HG02763 (cell line): ENCODE measurements around the gene SLC46A1.
"Not testable (repeated sequence)": the region's sequence is repeated elsewhere in the genome, so short reads cannot be mapped to it uniquely, and the experiment has no call there.

ENCODE experiments used
- ATAC-seq: cut with Tn5 transposase; IDR thresholded peaks from one replicate; pipeline ENCODE4 v1.9.1; 2021; ENCODE audit warnings: mild to moderate bottlenecking, moderate library complexity; ENCODE audit not compliant: unreplicated experiment

Gene SLC46A1

GRCh38 chr17:28405632-28406472 lies at the start of gene SLC46A1:
SLC46A1 (minus strand) TSS chr17:28406212; CDS start chr17:28406114, 98 bp downstream.
- ATAC-seq, result peak; percentile 65

DNA sequence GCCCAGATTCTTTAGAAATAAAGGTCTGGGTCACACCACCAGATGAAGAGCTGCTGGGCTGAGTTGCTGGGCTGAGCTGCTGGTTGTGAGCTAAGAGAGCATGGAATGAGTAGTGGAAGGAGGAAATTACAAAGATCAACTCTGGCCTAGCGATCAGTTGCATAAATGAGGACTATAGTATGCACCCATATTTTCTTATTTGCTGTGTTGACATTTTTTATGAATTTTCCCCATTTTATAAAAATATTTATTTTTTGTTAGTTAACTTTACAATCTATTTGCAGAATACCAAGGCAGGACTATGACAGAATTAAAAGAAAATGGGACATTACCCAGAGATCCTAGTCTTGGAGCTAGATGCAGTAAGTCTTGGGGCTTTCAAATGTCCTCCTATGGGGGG lies 43.8 kb upstream of the SLC46A1 start:
- no peak for ATAC-seq

DNA sequence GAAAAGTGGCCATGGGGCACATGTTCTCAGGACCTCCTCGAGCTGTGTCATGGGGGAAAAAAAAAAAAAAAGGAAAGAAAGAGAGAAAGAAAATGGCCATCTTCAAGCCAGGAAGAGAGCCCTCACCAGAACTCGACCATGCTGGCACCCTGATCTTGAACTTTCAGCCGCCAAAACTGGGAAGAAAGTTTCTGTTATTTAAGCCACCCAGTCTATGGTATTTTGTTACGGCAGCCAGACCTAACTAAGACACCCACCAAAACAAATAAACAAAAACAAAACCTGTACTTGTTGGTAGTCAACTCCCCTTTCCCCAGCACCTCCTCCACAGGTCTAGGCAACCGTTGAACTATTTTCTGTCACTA lies 41.4 kb upstream of the SLC46A1 start:
- no peak for ATAC-seq

DNA sequence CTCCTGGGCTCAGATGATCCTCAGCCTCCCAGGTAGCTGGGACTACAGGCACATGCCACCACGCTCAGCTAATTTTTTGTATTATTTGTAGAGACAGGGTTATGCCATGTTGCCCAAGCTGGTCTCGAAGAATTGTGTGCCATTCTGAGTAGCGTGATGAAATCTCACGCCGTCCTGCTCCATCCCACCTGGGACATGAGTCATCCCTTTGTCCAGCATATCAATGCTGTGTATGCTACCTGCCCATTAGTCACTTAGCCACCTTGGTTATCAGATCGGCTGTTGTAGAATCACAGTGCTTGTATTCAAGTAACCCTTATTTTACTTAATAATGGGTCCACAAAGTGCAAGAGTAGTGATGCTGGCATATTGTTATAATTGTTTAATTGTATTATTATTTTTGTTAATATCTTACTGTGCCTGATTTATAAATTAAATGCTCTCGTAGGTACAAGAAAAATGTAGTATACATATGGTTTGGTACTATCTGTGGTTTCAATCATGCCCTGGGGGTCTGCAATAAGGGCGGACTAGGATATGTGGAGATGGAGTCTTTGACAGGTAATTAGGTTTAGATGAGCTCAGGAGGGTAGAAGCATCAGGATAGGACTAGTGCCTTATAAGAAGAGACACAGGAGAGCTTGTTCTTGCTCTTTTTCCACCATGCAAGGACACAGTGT lies 40.8 kb upstream of the SLC46A1 start:
- no peak for ATAC-seq

- no peak for ATAC-seq
Measured at GRCh38 chr17:28443901-28444638, 38.1 kb upstream of the SLC46A1 start.

GRCh38 chr17:28434326-28434725 lies 28.3 kb upstream of the SLC46A1 start:
- ATAC-seq, result not testable (repeated sequence)

GRCh38 chr17:28433721-28434120 lies 27.7 kb upstream of the SLC46A1 start:
- ATAC-seq, result no peak

DNA sequence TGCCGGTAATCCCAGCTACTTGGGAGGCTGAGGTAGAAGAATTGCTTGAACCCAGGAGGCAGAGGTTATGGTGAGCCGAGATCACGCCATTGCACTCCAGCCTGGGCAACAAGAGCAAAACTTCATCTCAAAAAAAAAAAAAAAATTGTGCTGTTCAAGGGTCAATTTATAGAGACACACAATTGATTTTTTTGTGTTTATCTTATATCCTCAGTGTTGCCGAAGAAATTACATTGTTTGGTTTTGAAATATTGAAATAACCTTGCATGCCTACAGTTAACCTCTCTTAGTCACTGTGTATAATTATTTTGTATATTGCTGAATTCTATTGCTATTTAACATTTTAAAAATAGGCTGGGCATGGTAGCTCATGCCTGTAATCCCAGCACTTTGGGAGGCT lies 22.0 kb upstream of the SLC46A1 start:
- not testable (repeated sequence) for ATAC-seq

- no peak for ATAC-seq
Measured at GRCh38 chr17:28427371-28427770, 21.4 kb upstream of the SLC46A1 start.

DNA sequence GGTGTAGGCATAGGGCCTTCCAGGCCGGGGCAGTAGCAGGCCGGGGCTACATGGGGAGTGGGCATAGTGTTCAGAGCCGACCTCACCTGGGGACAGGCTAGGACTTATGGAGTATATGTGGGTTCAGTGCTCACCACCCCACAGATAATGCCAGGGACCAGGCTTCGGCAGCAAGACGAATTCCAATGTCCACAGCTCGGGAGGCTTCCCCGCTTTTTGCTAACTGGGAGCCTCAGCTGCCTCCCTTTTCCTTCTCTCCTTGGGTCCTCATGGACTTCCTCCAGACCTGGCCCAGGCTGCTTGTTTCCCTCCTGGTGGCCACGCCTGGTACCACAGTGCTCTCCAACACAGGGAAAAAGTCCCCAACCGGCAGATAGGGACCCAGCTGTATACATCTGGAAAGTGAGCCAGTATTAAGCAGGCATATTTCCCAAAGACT lies 20.1 kb upstream of the SLC46A1 start:
- ATAC-seq, result no peak

DNA sequence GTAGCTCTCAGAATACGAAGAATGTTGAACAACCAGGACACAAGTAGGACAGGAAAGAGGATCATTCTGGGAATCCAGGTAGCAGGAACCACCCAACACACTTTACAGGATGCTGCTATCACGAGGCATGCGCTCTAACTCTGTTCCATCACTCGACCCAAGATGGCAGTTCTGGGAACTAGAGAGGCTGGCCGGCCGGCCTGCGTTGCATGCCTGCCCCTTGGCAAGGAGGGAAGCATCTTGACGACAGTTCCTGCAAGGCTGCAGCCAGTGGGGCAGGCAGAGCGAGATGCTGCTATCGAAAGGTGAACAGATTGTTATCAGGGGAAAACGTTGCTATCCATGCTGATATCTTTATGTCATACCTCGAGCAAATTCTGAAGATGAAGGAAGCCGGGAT lies 19.2 kb upstream of the SLC46A1 start:
- ATAC-seq, result no peak

DNA sequence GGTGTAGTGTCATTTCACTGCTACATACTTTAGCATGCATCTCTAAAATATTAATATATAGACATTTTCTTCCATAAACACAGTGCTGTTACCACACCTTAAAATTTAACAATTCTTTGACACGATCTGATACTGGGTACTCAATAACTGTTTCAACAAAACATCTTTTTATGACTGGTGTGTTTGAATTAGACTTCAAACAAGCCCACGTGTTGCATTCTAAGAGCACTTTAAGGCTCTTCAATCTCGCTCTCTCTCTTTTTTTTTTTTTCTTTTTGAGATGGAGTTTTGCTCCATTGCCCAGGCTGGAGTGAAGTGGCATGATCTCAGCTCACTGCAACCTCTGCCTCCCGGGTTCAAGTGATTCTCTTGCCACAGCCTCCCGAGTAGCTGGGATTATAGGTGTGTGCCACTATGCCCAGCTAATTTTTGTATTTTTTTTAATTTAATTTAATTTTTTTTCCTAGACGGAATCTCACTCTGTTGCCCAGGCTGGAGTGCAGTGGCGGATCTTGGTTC lies 15.8 kb upstream of the SLC46A1 start:
- ATAC-seq, result no peak

GRCh38 chr17:28416703-28417311 lies 10.8 kb upstream of the SLC46A1 start:
- ATAC-seq, result no peak

DNA sequence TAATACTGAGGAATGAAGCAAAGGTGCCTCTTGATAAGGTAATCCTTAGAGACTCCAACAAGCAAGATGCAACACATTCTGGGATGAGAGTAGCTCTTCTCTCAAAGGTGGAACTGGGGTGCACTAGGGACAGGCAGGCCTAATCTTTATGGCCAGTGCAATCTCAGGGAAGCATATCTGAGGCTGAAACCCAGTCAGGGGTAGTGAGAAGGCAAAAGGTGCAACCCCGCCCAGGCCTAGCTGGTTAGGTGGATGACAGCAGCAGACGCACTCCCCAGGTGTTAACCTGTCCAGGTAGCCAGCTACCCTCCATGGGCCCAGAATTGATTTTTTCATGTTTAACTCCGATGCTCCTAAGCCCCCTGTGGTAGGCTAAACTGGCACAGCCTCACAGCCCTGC lies 9.9 kb upstream of the SLC46A1 start:
- no peak for ATAC-seq

GRCh38 chr17:28413804-28414203 lies 7.8 kb upstream of the SLC46A1 start:
- ATAC-seq, result no peak

GRCh38 chr17:28412099-28412498 lies 6.1 kb upstream of the SLC46A1 start:
- ATAC-seq, result no peak

DNA sequence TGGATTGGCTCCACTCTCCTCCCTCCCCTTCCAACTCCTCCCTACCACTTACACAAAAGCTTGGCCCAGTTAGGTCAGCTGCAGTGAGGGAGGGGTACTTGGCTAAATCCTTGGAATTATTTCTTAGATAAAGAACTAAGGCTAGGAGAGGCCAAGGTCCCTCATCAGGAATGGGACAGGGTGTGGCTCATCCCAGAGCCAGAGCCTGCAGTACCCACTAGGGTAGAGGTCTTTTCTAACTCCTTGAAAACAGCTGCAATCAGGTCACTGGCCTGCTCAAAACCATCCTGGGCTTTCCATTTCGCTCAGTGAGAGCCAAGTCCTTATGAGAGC lies 1.9 kb upstream of the SLC46A1 start:
- ATAC-seq, result no peak

DNA sequence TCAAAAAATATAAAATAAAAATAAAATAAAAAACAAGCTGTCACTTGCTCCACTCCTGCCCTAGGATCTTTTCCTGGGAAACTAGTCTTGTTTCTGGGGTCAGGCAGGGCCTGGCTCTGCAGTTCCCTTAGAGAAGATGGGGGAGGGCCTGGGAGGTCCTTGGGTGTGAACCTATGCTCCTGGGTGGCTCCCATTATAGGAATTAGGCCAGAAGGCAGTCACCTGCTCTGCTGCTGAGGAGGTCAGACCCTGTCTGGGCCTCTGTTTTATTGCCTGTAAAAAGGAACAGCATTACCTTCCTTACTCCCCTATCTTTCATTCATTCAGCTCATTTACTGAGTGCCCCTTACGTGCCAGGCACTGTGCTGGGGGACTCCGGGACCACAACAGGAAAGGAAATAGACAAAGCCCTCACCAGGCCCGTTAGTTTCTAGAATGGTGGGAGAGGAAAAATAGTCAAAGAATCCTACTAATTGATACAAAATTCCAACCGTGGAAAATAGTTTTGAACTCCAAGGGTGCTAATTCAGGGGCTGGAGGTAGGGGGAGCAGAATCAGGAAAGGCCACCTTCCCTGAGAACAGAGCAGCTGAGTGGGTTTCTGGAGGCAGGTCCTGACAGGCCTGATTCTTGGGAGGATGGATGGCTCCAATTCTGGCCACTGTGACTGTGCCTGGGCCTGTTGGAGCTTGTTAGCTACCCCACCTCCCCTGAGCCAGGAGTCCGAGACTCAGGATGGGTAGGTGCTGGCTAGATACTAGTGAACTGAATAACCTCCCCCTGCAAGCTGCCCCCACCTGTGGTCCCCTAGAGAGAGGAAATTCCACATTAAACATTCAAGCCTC lies 1.3 kb upstream of the SLC46A1 start:
- ATAC-seq, result no peak

DNA sequence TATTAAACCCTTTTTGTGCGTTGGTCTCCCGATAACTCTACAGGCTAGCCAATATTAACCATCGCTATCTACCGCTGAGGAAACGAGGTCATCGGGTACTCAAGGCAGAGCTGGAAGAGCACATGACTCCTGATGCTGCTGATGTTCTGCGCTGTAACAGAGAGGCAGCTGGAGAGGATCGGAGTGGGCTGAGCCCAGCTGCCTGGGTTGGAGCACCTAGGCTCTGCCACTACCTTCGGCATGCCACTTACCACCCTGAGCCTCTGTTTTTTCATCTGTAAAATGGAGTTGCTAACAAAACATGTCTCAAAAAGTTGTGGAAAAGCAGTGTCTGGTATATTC lies 432 bp upstream of the SLC46A1 start:
- ATAC-seq, result no peak

GRCh38 chr17:28404812-28405570 lies 1.0 kb downstream of the SLC46A1 start:
- ATAC-seq, result no peak
